Hepatocyte (in vitro differentiated cells): ENCODE results near the gene TP53I11.

Experiments
- CTCF ChIP-seq: fragments of 200-600 bp; sonication (generic); IDR thresholded peaks from 2 replicates; pipeline ENCODE4 v1.5.1; 2016; ENCODE audit warnings: antibody characterized with exemption, mild to moderate bottlenecking; ENCODE audit not compliant: poor library complexity
- EZH2phosphoT487 ChIP-seq: fragments of 200-600 bp; sonication (generic); IDR thresholded peaks from one replicate; pipeline ENCODE4 v1.6.1; 2018; ENCODE audit warnings: antibody characterized with exemption, mild to moderate bottlenecking, low read depth, moderate library complexity; ENCODE audit not compliant: unreplicated experiment, severe bottlenecking

GRCh38 chr11:44974402-44975000 is 23.8 kb upstream of the TP53I11 start:
- TF ChIP-seq CTCF (no peak), EZH2phosphoT487 (no peak)
